Right renal cortex interstitium (tissue), 3 donors: Measurements from ENCODE around the gene SGK2. TPM values are rescaled to one million over a fixed set of nuclear protein-coding genes. Genes with fewer than 3 reads are reported as not detected.
"Not testable (repeated sequence)": the region's sequence is repeated elsewhere in the genome, so short reads cannot be mapped to it uniquely, and the experiment has no call there.

Source experiments
- DNase-seq, 3 donors: peaks; one replicate each; pipeline ENCODE4 v3.0.0-alpha.2; 2013; ENCODE audit warnings: low read depth in 3 of 3, low spot score in 2 of 3
- polyA plus RNA-seq, 3 donors: library from polyadenylated mRNA; unstranded; fragments of 120-200 nt; gene quantifications; one replicate each; pipeline ENCODE4 v1.2.1, GENCODE V29; 2013; ENCODE audit not compliant: insufficient read length in 3 of 3

SGK2 gene
- polyA plus RNA-seq, 3 donors: 28.8 to 41.6 (median 32.8) TPM

DNA sequence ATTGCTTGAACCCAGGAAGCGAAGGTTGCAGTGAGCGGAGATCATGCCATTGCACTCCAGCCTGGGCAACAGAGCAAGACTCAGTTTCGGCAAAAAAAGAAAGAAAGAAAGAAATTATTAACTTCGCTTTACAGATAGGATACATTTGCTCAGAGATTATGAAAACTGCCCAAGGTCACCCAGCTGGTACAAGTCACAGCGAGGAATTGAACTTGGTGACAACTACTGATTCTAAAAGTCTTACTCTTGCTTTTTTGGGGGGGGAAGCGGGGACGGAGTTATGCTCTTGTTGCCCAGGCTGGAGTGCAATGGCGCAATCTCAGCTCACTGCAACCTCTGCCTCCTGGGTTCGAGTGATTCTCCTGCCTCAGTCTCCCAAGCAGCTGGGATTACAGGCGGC lies 29.7 kb downstream of the SGK2 start:
- DNase-seq: not testable (repeated sequence)

DNA sequence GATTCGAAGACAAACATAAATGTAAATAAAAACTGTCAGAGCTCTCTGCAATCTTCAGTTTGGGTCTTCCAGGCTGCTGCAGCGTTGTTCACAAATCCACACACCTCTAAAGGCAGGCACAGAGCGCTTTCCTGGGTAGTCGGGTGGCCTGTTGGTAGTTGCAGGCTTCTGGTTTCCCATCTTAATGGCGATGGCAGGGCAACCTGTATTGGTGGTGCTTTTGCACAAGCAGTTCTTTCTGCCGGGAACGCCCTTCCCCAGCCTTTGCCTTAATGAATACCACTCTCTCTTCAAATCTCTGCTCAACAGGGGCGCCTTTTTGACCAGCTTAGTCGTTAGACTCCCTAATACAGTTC lies 31.2 kb downstream of the SGK2 start:
- no peak for DNase-seq

DNA sequence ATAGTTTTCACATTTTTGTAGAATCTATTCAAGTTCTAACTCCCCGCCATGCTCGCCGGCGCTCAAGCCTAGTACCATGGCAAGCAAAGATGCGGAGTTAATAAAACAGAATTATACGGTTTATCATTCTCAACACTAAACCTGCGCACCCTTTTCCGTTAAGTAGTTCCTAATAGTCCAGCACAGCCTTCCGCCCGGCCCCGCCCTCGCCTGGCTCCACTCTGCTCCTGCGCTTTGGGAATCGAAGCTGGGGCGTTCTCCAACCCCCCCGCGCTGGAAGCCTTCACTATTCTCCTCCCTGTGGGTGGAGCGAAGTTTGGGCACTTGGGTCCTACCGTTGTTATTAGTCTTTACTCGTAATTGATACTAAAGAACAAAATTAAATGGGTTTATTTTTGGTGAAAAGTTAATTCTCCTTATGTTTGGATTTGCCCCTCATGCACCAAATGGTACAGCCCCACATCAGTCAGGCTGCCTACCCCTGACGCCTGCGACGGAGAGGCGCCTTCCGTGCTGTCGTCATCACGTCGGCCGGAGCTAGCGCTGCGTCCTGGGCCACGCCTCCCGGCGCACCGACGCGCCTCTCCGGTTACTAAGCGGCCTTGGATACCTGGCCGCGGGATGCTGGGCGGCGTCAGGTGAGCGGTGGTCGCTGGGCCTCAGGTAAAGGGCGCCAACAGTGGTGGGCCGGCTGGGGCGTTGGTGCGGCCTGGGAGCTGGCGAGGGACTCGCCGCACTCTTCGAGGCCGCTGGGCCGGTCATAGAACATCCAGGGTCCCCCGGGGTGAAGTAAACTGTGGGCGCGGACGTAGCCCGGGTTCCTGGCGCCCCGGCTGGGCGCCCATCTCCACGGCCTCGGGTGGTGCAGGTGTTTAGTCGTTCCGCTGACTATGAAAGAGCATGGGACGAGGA lies 31.8 kb downstream of the SGK2 start, which contains the start of gene IFT52:
TSS of gene IFT52 (plus strand) at position 546 of the 912 bp plus-strand sequence. CDS start 3,762 bp downstream, outside the sequence.
- peak; percentile 91 to 95 (median 91) for DNase-seq

DNA sequence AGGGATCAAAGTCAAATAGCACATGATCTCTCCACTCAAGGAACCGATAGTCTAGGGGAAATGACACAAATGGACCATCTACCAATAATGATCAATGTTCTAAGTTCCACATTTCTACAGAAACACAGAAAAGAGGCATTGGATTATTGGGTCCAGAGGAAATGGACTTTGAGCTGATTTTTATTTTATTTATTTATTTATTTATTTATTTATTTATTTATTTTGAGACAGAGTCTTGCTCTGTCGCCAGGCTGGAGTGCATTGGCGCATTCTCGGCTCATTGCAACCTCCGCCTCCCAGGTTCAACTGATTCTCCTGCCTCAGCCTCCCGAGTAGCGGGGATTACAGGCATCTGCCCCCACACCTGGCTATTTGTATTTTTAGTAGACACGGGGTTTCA lies 43.1 kb downstream of the SGK2 start:
- DNase-seq: not testable (repeated sequence)

DNA sequence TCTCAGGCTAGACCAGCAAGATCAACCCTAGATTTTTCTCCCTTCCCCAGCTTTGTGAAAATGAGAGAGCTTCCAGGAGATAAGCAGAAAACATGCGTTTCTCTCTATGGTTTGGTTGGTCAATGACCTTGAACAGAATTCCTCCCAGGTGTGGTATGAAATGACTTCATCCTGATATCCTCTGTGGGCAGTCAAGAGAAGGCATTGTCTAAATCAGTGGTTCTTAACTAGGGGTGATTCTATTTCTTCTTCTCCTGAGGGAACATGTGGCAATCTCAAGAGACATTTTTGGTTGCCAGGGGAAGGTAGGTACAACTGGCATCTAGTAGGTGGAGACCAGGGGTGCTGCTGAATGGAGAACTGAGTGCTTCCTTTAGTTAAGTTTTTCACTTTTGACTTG lies 44.3 kb downstream of the SGK2 start:
- no peak for DNase-seq

DNA sequence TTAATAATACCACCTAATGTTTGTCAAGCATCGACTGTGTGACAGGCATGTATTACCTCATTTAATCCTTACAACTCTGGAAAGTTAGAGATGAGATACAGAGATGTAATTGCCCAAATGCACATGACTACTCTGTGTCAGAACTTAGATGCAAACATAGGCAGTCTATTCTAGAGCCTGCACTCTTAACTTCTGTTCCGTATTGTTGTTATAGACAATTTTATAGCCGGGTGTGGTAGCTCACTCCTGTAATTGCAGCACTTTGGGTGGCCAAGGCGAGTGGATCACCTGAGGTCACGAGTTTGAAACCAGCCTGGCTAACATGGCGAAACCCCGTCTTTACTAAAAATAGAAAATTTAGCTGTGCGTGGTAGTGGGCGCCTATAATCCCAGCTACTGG lies 46.9 kb downstream of the SGK2 start:
- no peak for DNase-seq

DNA sequence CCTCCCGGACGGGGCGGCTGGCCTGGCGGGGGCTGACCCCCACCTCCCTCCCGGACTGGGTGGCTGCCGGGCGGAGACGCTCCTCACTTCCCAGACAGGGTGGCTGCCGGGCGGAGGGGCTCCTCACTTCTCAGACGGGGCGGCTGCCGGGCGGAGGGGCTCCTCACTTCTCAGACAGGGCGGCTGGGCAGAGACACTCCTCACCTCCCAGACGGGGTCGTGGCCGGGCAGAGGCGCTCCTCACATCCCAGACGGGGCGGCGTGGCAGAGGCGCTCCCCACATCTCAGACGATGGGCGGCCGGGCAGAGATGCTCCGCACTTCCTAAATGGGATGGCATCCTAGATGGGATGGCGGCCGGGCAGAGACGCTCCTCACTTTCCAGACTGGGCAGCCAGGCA lies 48.5 kb downstream of the SGK2 start:
- not testable (repeated sequence) for DNase-seq

DNA sequence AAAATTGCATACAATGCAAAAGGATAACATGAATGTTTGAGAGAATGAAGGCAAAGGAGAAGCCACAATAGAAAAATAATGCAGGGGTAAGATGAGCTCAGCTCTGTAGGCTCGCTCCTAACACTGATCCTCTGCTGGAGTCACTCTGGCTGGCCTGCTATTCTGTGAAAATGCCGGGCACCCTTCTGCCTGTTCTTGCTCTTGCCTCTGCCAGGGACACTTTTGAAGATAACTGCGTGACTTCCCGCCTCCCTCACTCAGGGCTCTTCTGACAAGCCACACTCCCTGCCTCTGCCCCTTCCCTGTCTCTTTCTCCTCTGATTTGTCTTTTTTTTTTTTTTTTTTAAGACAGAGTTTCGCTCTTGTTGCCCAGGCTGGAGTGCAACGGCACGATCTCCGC lies 72.8 kb downstream of the SGK2 start:
- DNase-seq: no peak

Other genes starting within 250 kb of the SGK2 start
- gene SRSF6, start 101.1 kb upstream of the SGK2 start, polyA plus RNA-seq: 100 to 1,000 TPM; 274 to 322 (median 296) TPM
- gene L3MBTL1, start 51.3 kb upstream of the SGK2 start, polyA plus RNA-seq: 10 to 100 TPM; 11.5 to 12.6 (median 11.6) TPM
- gene IFT52, start 31.9 kb downstream of the SGK2 start, polyA plus RNA-seq: 10 to 100 TPM; 77.4 to 81.6 (median 78.8) TPM
- gene MYBL2, start 108.1 kb downstream of the SGK2 start, polyA plus RNA-seq: 10 to 100 TPM; 23.4 to 24.4 (median 23.9) TPM
- gene GTSF1L, start 168.0 kb downstream of the SGK2 start, polyA plus RNA-seq: not detected